CD14-positive monocyte (primary cell): ENCODE data around the gene KYNU. TPM values are rescaled to one million over a fixed set of nuclear protein-coding genes. Genes with fewer than 3 reads are reported as not detected.

ENCODE experiments used
- DNase-seq, 3 donors: peaks; one replicate each; pipeline ENCODE4 v3.0.0-alpha.2; 2011 to 2022
- H2AFZ ChIP-seq: 2 replicates; pipeline ENCODE4 v1.6.0; 2012; ENCODE audit warnings: mild to moderate bottlenecking, low read depth, low read length, inconsistent platforms; ENCODE audit not compliant: insufficient read depth, poor library complexity, severe bottlenecking
- H3K27ac ChIP-seq, 2 donors: 1 replicate in 1 of 2; 2 replicates in 1 of 2; pipeline ENCODE4 v1.5.1; 2012 to 2013; ENCODE audit warnings: low read length in 2 of 2, control low read depth in 1 of 2, inconsistent platforms in 1 of 2, low read depth in 1 of 2, mild to moderate bottlenecking in 1 of 2
- H3K27me3 ChIP-seq, 2 donors: one replicate each; pipeline versions ENCODE4 v1.6.0 to v1.6.1; 2011 to 2013; ENCODE audit warnings: low read length in 2 of 2; ENCODE audit not compliant: control insufficient read depth in 2 of 2, insufficient read depth in 2 of 2
- H3K36me3 ChIP-seq, 2 donors: replicated peaks in 1 of 2; 1 replicate in 1 of 2; 2 replicates in 1 of 2; pipeline versions ENCODE4 v1.5.1 to v1.6.1; 2012 to 2013; ENCODE audit warnings: low read length in 2 of 2, control low read depth in 1 of 2, inconsistent platforms in 1 of 2, mild to moderate bottlenecking in 1 of 2; ENCODE audit not compliant: insufficient read depth in 2 of 2, control insufficient read depth in 1 of 2
- H3K4me1 ChIP-seq, 2 donors: 1 replicate in 1 of 2; 2 replicates in 1 of 2; pipeline versions ENCODE4 v1.5.1 to v1.6.1; 2012 to 2013; ENCODE audit warnings: low read length in 2 of 2, control low read depth in 1 of 2, inconsistent platforms in 1 of 2, mild to moderate bottlenecking in 1 of 2, moderate library complexity in 1 of 2; ENCODE audit not compliant: insufficient read depth in 2 of 2, control insufficient read depth in 1 of 2
- H3K4me2 ChIP-seq: replicated peaks from 2 replicates; pipeline ENCODE3; 2012; ENCODE audit warnings: low read length, moderate library complexity, mild to moderate bottlenecking; ENCODE audit not compliant: poor library complexity, severe bottlenecking; ENCODE audit errors: extremely low read depth
- H3K4me3 ChIP-seq, 3 experiments: fragments of 200-600 bp in 1 of 3; sonication (generic) in 1 of 3; replicated peaks in 1 of 3; 1 replicate in 2 of 3; 2 replicates in 1 of 3; pipeline ENCODE4 v1.5.1; 2011 to 2013; ENCODE audit warnings: low read length in 3 of 3, mild to moderate bottlenecking in 3 of 3, control low read depth in 2 of 3, low read depth in 2 of 3, inconsistent platforms in 1 of 3, moderate library complexity in 1 of 3
- H3K79me2 ChIP-seq: 2 replicates; pipeline ENCODE4 v1.6.0; 2012; ENCODE audit warnings: mild to moderate bottlenecking, control low read depth, inconsistent platforms, low read length, moderate library complexity; ENCODE audit not compliant: insufficient read depth
- H3K9ac ChIP-seq: 2 replicates; pipeline ENCODE4 v1.6.0; 2017; ENCODE audit warnings: low read length, mild to moderate bottlenecking; ENCODE audit not compliant: insufficient read depth, poor library complexity, severe bottlenecking
- H3K9me3 ChIP-seq, 2 donors: replicated peaks in 1 of 2; 1 replicate in 1 of 2; 2 replicates in 1 of 2; pipeline versions ENCODE4 v1.5.1 to v1.6.1; 2012 to 2013; ENCODE audit warnings: low read length in 2 of 2, control low read depth in 1 of 2; ENCODE audit not compliant: control insufficient read depth in 1 of 2, insufficient read depth in 1 of 2
- H4K20me1 ChIP-seq: 2 replicates; pipeline ENCODE4 v1.6.0; 2012; ENCODE audit warnings: mild to moderate bottlenecking, low read length, control low read depth, moderate library complexity; ENCODE audit not compliant: insufficient read depth
- H3K27ac Mint-ChIP-seq, 7 donors: one replicate each; pipeline ENCODE4 v1.8.0; 2020; ENCODE audit warnings: mild to moderate bottlenecking in 7 of 7, mixed read lengths in 7 of 7, moderate library complexity in 6 of 7, inconsistent platforms in 2 of 7
- H3K27me3 Mint-ChIP-seq, 3 donors: one replicate each; pipeline ENCODE4 v1.8.0; 2021 to 2022; ENCODE audit warnings: low read depth in 3 of 3, mild to moderate bottlenecking in 3 of 3, mixed read lengths in 3 of 3, moderate library complexity in 3 of 3, inconsistent platforms in 1 of 3
- H3K36me3 Mint-ChIP-seq, 2 donors: one replicate each; pipeline ENCODE4 v1.8.0; 2020; ENCODE audit warnings: mixed read lengths in 2 of 2, inconsistent platforms in 1 of 2, mild to moderate bottlenecking in 1 of 2
- H3K4me1 Mint-ChIP-seq: one replicate; pipeline ENCODE4 v1.8.0; 2020; ENCODE audit warnings: mild to moderate bottlenecking, mixed read lengths
- H3K4me3 Mint-ChIP-seq, 2 donors: one replicate each; pipeline ENCODE4 v1.8.0; 2020; ENCODE audit warnings: mild to moderate bottlenecking in 2 of 2, mixed read lengths in 2 of 2, moderate library complexity in 1 of 2
- H3K9me3 Mint-ChIP-seq, 7 donors: one replicate each; pipeline ENCODE4 v1.8.0; 2020 to 2022; ENCODE audit warnings: mixed read lengths in 7 of 7, mild to moderate bottlenecking in 6 of 7, moderate library complexity in 6 of 7, inconsistent platforms in 2 of 7
- WGBS: methylation state at CpG from one replicate; pipeline ENCODE4 v1.1.5; 2013; ENCODE audit warnings: missing lambda C conversion rate; ENCODE audit not compliant: insufficient coverage; 5-methylcytosine and 5-hydroxymethylcytosine counted together
- intact Hi-C, 2 donors: fragments of 100-400 bp; cut with micrococcal nuclease; formaldehyde crosslinking; loops; one replicate each; pipeline versions ENCODE4 v1.15.0 to v1.15.1; 2023
- polyA plus RNA-seq, 3 donors: library from polyadenylated mRNA; depleted of rRNA in 1 of 3; unstranded in 2 of 3; stranded (reverse) in 1 of 3; fragments of 300-500 nt in 2 of 3; fragments of >200 nt in 1 of 3; fragmentation: Illumina TruSeq in 2 of 3; gene quantifications; 1 replicate in 2 of 3; 2 replicates in 1 of 3; pipeline ENCODE4 v1.2.3, GENCODE V29; 2012 to 2021
- TF ChIP-seq, protein P1 (sequence below): fragments of 200-600 bp; IDR thresholded peaks from one replicate; pipeline ENCODE4 v1.8.0; 2022; ENCODE audit warnings: antibody characterized with exemption, mild to moderate bottlenecking

The KYNU gene
- polyA plus RNA-seq, 3 donors: 40.7 to 132 (median 131) TPM

DNA sequence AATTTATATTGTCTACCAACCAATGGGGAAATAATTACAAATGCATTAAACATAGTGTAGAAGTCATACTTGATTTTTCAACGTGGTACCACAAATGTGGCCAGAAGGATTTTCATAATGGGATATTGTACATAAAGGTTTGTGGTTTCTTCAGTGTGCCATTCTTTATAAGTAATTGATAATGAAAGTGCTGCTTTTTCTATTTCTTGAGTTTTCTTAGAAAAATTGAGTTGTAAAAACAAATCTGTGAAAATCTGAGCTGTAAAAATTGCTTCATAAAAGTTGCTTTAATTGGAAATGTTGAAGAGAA lies 103.6 kb downstream of the KYNU start:
- H3K4me1 ChIP-seq: no peaks in the 10 kb centered on the region
- no peaks in the 10 kb centered on the region for H3K79me2 ChIP-seq
- H3K36me3 Mint-ChIP-seq: peaks cover 43 to 45% of the 10 kb centered on the region in 2 donors
- intact Hi-C loops: no loop called here
- no peak overlapping the region for H3K27ac Mint-ChIP-seq
- no peak overlapping the region for H3K27ac ChIP-seq
- H2AFZ ChIP-seq: no peak overlapping the region
- H3K4me3 Mint-ChIP-seq: no peak overlapping the region
- H3K9me3 ChIP-seq: no peaks in the 10 kb centered on the region
- peaks cover 27 to 61% of the 10 kb centered on the region in 2 donors for H3K36me3 ChIP-seq
- H3K4me1 Mint-ChIP-seq: peaks cover 2% of the 10 kb centered on the region
- no peak for DNase-seq
- H3K9ac ChIP-seq: no peak overlapping the region
- no peaks in the 10 kb centered on the region for H3K9me3 Mint-ChIP-seq
- 0% methylated on average over 1 of the region's 1 CpG for WGBS
- H3K4me3 ChIP-seq: no peak overlapping the region
- H3K4me2 ChIP-seq: no peak overlapping the region
- H4K20me1 ChIP-seq: peaks cover 72% of the 10 kb centered on the region
- no peaks in the 10 kb centered on the region for H3K27me3 Mint-ChIP-seq
- no peaks in the 10 kb centered on the region for H3K27me3 ChIP-seq
- TF ChIP-seq, protein P1, sequence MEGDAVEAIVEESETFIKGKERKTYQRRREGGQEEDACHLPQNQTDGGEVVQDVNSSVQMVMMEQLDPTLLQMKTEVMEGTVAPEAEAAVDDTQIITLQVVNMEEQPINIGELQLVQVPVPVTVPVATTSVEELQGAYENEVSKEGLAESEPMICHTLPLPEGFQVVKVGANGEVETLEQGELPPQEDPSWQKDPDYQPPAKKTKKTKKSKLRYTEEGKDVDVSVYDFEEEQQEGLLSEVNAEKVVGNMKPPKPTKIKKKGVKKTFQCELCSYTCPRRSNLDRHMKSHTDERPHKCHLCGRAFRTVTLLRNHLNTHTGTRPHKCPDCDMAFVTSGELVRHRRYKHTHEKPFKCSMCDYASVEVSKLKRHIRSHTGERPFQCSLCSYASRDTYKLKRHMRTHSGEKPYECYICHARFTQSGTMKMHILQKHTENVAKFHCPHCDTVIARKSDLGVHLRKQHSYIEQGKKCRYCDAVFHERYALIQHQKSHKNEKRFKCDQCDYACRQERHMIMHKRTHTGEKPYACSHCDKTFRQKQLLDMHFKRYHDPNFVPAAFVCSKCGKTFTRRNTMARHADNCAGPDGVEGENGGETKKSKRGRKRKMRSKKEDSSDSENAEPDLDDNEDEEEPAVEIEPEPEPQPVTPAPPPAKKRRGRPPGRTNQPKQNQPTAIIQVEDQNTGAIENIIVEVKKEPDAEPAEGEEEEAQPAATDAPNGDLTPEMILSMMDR: peak; percentile 55

DNA sequence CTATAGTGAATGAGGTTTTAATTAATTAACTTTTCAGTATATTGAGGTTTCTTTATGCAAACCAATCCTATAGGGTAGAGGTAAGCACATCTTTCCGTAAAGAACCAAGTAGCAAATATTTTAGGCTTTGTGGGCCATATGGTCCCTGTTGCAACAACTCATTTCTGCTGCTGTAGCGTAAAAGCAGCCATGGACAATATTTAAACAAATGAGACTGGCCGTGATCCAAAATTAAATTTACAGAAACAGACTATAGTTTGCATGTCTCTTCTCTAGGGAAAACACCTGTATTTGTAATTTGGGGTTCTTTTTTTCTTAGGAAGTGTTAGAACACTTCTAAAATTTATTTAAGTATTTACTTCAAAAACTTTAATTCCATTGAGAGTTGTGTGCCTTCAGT lies 104.3 kb downstream of the KYNU start:
- Mint-ChIP-seq H3K4me3 (no peak overlapping the region), H3K27ac (no peak overlapping the region), H3K36me3 (peaks cover 45 to 48% of the 10 kb centered on the region in 2 donors), H3K4me1 (peaks cover 2% of the 10 kb centered on the region), H3K9me3 (no peaks in the 10 kb centered on the region), H3K27me3 (no peaks in the 10 kb centered on the region)
- intact Hi-C loops: no loop called here
- Histone ChIP-seq H4K20me1 (peaks cover 73% of the 10 kb centered on the region), H3K4me2 (no peak overlapping the region), H3K36me3 (peaks cover 34 to 61% of the 10 kb centered on the region in 2 donors), H2AFZ (no peak overlapping the region), H3K4me1 (no peaks in the 10 kb centered on the region), H3K4me3 (no peak overlapping the region), H3K9me3 (no peaks in the 10 kb centered on the region), H3K9ac (no peak overlapping the region), H3K79me2 (no peaks in the 10 kb centered on the region), H3K27ac (no peak overlapping the region), H3K27me3 (no peaks in the 10 kb centered on the region)
- WGBS: 100% methylated on average over 1 of the region's 3 CpGs
- TF ChIP-seq, protein P1: no peak
- DNase-seq: no peak
